ENCODE data around the gene HGS. TPM values are rescaled to one million over a fixed set of nuclear protein-coding genes. Genes with fewer than 3 reads are reported as not detected.
A peak's percentile ranks its signal among the peaks of the same experiment; 100 is the strongest.

Gene HGS
- total and polyA plus RNA-seq, 2 of the 13 experiments (the other 11 are each of a cell fraction or from before 2014, with no cell fraction given) = 73.3 to 78.1 TPM

DNA sequence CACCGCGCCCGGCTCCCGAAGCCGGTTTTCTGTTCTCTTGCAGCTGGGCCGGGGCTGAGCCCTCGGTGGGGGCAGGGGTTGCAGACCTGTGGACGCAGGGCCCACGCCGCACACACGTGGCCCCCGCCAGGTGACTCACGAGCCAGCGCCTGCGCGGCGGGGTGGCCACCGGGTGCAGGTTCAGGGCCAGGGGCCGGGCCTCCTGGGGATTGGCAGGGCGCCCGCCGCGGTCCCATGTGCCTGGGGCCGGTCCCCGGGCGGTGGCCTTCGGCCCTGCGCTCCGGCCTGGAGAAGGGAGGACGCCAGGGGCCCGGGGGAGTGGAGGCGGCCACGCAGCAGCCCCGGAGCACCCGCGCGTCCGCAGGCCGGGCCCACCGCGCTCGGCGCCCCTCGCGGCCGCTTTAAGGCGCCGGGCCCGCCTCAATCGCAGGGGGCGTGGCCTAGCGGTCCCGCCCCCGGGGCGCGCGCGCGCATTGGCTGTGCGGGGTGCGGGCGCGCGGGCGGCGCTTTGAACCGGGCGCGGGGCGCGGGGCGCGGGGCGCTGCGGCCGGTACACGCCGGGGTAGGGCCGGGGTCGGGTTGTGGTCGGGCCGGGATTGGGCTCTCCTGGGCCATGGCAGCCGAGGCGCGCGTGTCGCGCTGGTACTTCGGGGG, 28.1 kb downstream of the HGS start, which contains the start of gene SLC25A10 (continued):
- TF ChIP-seq ZNF263 (CRISPR knock-in tag; IDR thresholded peaks at IDR 0.05) (peak; percentile 88), ZNF224 (CRISPR knock-in tag; IDR thresholded peaks at IDR 0.05) (peak; percentile 95), NPAS2 (CRISPR knock-in tag; IDR thresholded peaks at IDR 0.05; ENCODE audit: borderline replicate concordance) (peak; percentile 95; the same call in 1 of the 2 replicates), ZNF225 (CRISPR knock-in tag; IDR thresholded peaks at IDR 0.05) (peak; percentile 99), MED8 (CRISPR knock-in tag; IDR thresholded peaks at IDR 0.05; ENCODE audit: insufficient replicate concordance) (peak; percentile 88), ZNF724P (CRISPR knock-in tag; IDR thresholded peaks at IDR 0.05; ENCODE audit: borderline replicate concordance) (peak; percentile 95), NCOA5 (CRISPR knock-in tag; IDR thresholded peaks at IDR 0.05) (peak; percentile 83; the same call in 1 of the 2 replicates), ATF7-NPFF (CRISPR knock-in tag; IDR thresholded peaks at IDR 0.05; ENCODE audit: low read depth) (peak; percentile 99), HNRNPUL1 (IDR thresholded peaks at IDR 0.05; ENCODE audit: low read depth, low read length) (no peak), CHD2 (IDR thresholded peaks at IDR 0.05; ENCODE audit: low read depth, low read length) (peak; percentile 74), KAT2B (IDR thresholded peaks at IDR 0.05; ENCODE audit: borderline replicate concordance, low read depth, low read length) (no peak), ZNF570 (CRISPR knock-in tag; IDR thresholded peaks at IDR 0.05; ENCODE audit: borderline replicate concordance) (peak; percentile 96; the same call in 1 of the 2 replicates), THAP11 (CRISPR knock-in tag; IDR thresholded peaks at IDR 0.05) (peak; percentile 88), REXO4 (CRISPR knock-in tag; IDR thresholded peaks at IDR 0.05; ENCODE audit: borderline replicate concordance) (peak; percentile 99), POLR2G (IDR thresholded peaks at IDR 0.05; ENCODE audit: low read depth, low read length) (peak; percentile 61; the same call in 1 of the 2 replicates), ZNF232 (CRISPR knock-in tag; IDR thresholded peaks at IDR 0.05; ENCODE audit: borderline replicate concordance) (peak; percentile 99), MAZ (IDR thresholded peaks at IDR 0.05; ENCODE audit: borderline replicate concordance, low read depth, low read length) (peak; percentile 93), MAZ (CRISPR knock-in tag; IDR thresholded peaks at IDR 0.05; ENCODE audit: low read depth) (peak; percentile 85)
- TF ChIP-seq, protein P1, sequence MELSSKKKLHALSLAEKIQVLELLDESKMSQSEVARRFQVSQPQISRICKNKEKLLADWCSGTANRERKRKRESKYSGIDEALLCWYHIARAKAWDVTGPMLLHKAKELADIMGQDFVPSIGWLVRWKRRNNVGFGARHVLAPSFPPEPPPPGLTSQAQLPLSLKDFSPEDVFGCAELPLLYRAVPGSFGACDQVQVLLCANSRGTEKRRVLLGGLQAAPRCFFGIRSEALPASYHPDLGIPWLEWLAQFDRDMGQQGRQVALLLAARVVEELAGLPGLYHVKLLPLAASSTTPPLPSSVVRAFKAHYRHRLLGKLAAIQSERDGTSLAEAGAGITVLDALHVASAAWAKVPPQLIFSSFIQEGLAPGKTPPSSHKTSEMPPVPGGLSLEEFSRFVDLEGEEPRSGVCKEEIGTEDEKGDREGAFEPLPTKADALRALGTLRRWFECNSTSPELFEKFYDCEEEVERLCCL (CRISPR knock-in tag; IDR thresholded peaks at IDR 0.05; ENCODE audit: borderline replicate concordance) = peak; percentile 94; the same call in 1 of the 2 replicates
- TF ChIP-seq, protein P2, sequence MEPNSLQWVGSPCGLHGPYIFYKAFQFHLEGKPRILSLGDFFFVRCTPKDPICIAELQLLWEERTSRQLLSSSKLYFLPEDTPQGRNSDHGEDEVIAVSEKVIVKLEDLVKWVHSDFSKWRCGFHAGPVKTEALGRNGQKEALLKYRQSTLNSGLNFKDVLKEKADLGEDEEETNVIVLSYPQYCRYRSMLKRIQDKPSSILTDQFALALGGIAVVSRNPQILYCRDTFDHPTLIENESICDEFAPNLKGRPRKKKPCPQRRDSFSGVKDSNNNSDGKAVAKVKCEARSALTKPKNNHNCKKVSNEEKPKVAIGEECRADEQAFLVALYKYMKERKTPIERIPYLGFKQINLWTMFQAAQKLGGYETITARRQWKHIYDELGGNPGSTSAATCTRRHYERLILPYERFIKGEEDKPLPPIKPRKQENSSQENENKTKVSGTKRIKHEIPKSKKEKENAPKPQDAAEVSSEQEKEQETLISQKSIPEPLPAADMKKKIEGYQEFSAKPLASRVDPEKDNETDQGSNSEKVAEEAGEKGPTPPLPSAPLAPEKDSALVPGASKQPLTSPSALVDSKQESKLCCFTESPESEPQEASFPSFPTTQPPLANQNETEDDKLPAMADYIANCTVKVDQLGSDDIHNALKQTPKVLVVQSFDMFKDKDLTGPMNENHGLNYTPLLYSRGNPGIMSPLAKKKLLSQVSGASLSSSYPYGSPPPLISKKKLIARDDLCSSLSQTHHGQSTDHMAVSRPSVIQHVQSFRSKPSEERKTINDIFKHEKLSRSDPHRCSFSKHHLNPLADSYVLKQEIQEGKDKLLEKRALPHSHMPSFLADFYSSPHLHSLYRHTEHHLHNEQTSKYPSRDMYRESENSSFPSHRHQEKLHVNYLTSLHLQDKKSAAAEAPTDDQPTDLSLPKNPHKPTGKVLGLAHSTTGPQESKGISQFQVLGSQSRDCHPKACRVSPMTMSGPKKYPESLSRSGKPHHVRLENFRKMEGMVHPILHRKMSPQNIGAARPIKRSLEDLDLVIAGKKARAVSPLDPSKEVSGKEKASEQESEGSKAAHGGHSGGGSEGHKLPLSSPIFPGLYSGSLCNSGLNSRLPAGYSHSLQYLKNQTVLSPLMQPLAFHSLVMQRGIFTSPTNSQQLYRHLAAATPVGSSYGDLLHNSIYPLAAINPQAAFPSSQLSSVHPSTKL (CRISPR knock-in tag; IDR thresholded peaks at IDR 0.05) = peak; percentile 90
